Measurements from ENCODE around the gene SLC13A1.

The SLC13A1 gene

GRCh38 chr7:123230603-123231002 is 30.8 kb upstream of the SLC13A1 start:
- Histone ChIP-seq H3K4me1 (ENCODE audit: control insufficient read depth, insufficient read depth, low read length) (no peaks in the 10 kb centered on the region; the same call in 1 of the 2 replicates), H3K9me3 (ENCODE audit: control insufficient read depth, insufficient read depth, low read depth, low read length) (no peaks in the 10 kb centered on the region), H3K36me3 (ENCODE audit: control insufficient read depth in 2 of 2, insufficient read depth in 1 of 2, low read length in 2 of 2) (no peaks in the 10 kb centered on the region), H3K27ac (ENCODE audit: extremely low read depth, low read depth, low read length) (no peak overlapping the region), H3K4me3 (ENCODE audit: low read depth, low read length) (no peak overlapping the region)
- CTCF ChIA-PET = interaction anchor here (0.9 to 1.5 kb wide), 3 partner anchors 19 to 137 kb away, joined by 3 to 4 read pairs (median 4); no protein-coding TSS in a partner anchor
- TF ChIP-seq ZNF677 (tag by site-specific recombination; IDR thresholded peaks at IDR 0.05) (no peak), GLIS1 (tag by site-specific recombination; IDR thresholded peaks at IDR 0.05) (no peak), MYNN (tag by site-specific recombination; IDR thresholded peaks at IDR 0.05; ENCODE audit: borderline replicate concordance) (no peak), ZNF544 (tag by site-specific recombination; IDR thresholded peaks at IDR 0.05) (no peak), ZNF175 (tag by site-specific recombination; IDR thresholded peaks at IDR 0.05) (no peak), ZNF223 (tag by site-specific recombination; IDR thresholded peaks at IDR 0.05) (no peak), ZXDB (tag by site-specific recombination; IDR thresholded peaks at IDR 0.05) (no peak), ZNF623 (tag by site-specific recombination; IDR thresholded peaks at IDR 0.05) (no peak), PATZ1 (tag by site-specific recombination; IDR thresholded peaks at IDR 0.05) (no peak), ZNF121 (tag by site-specific recombination; IDR thresholded peaks at IDR 0.05) (no peak), SCRT1 (tag by site-specific recombination; IDR thresholded peaks at IDR 0.05; ENCODE audit: borderline replicate concordance) (no peak), BCL11A (tag by site-specific recombination; IDR thresholded peaks at IDR 0.05; ENCODE audit: low read depth) (no peak), ZNF239 (tag by site-specific recombination; IDR thresholded peaks at IDR 0.05) (no peak), ZNF274 (IDR thresholded peaks at IDR 0.05; ENCODE audit: low read length) (no peak), ZNF274 (tag by site-specific recombination; IDR thresholded peaks at IDR 0.05; ENCODE audit: borderline replicate concordance) (no peak), YY2 (tag by site-specific recombination; IDR thresholded peaks at IDR 0.05) (no peak), ZNF133 (tag by site-specific recombination; IDR thresholded peaks at IDR 0.05) (no peak), ZSCAN5A (tag by site-specific recombination; IDR thresholded peaks at IDR 0.05) (no peak), ZNF645 (tag by site-specific recombination; IDR thresholded peaks at IDR 0.05) (no peak), ZNF707 (tag by site-specific recombination; IDR thresholded peaks at IDR 0.05) (no peak)
- POLR2A ChIA-PET = no interaction called here

- H3K9me3 ChIP-seq (ENCODE audit: control insufficient read depth, insufficient read depth, low read depth, low read length) = no peaks in the 10 kb centered on the region
- H3K36me3 ChIP-seq (ENCODE audit: control insufficient read depth in 2 of 2, insufficient read depth in 1 of 2, low read length in 2 of 2) = no peaks in the 10 kb centered on the region
- H3K4me3 ChIP-seq (ENCODE audit: low read depth, low read length) = no peak overlapping the region
- POLR2A ChIA-PET = no interaction called here
- no peak overlapping the region for H3K27ac ChIP-seq (ENCODE audit: extremely low read depth, low read depth, low read length)
- CTCF ChIA-PET = interaction anchor here (0.6 to 1.0 kb wide), 3 partner anchors 13 to 138 kb away, joined by 3 to 7 read pairs (median 6); no protein-coding TSS in a partner anchor
- H3K4me1 ChIP-seq (ENCODE audit: control insufficient read depth, insufficient read depth, low read length) = no peaks in the 10 kb centered on the region; the same call in 1 of the 2 replicates
- TF ChIP-seq TSHZ1 (tag by site-specific recombination; IDR thresholded peaks at IDR 0.05; ENCODE audit: borderline replicate concordance) = no peak
- no peak for TF ChIP-seq ZNF623 (tag by site-specific recombination; IDR thresholded peaks at IDR 0.05)
- no peak for TF ChIP-seq ZNF404 (tag by site-specific recombination; IDR thresholded peaks at IDR 0.05)
- no peak for TF ChIP-seq ZNF747 (tag by site-specific recombination; IDR thresholded peaks at IDR 0.05)
- TF ChIP-seq ZNF16 (tag by site-specific recombination; IDR thresholded peaks at IDR 0.05; ENCODE audit: low read depth) = no peak
- TF ChIP-seq ZSCAN5A (tag by site-specific recombination; IDR thresholded peaks at IDR 0.05) = no peak
- TF ChIP-seq ZNF585B (tag by site-specific recombination; IDR thresholded peaks at IDR 0.05) = no peak
- no peak for TF ChIP-seq ZNF391 (tag by site-specific recombination; IDR thresholded peaks at IDR 0.05; ENCODE audit: borderline replicate concordance, low read depth)
- TF ChIP-seq ZNF248 (tag by site-specific recombination; IDR thresholded peaks at IDR 0.05) = no peak
- TF ChIP-seq ZFP69B (tag by site-specific recombination; IDR thresholded peaks at IDR 0.05) = no peak
These were observed 30.4 kb upstream of the SLC13A1 start for GRCh38 chr7:123230147-123230546.
